Naive thymus-derived CD4-positive, alpha-beta T cell (primary cell): ENCODE results near the gene RAVER1. TPM values are rescaled to one million over a fixed set of nuclear protein-coding genes. Genes with fewer than 3 reads are reported as not detected.
A peak's percentile ranks its signal among the peaks of the same experiment; 100 is the strongest.

Experiments used
- ATAC-seq: fragments of 150-1000 bp; cut with Tn5 transposase; 2 replicates; pipeline ENCODE4 v1.10.0; 2021; ENCODE audit warnings: mild to moderate bottlenecking, moderate library complexity
- CTCF ChIA-PET: fragments of 350-600 bp; sonication (Branson Sonifier 250); formaldehyde crosslinking; loops from one replicate; lab custom pipeline; 2021; ENCODE audit warnings: antibody characterized with exemption; lab: Charles Lee
- POLR2A ChIA-PET: fragments of 350-600 bp; sonication (Branson Sonifier 250); formaldehyde crosslinking; loops from one replicate; lab custom pipeline; 2021; ENCODE audit warnings: antibody characterized with exemption, inconsistent platforms; lab: Charles Lee
- DNase-seq, 9 donors: peaks; one replicate each; pipeline versions ENCODE4 v3.0.0 to v3.0.0-alpha.2; 2020 to 2022; ENCODE audit warnings: mixed read lengths in 1 of 9
- H3K27ac ChIP-seq: one replicate; pipeline ENCODE4 v1.7.0; 2013; ENCODE audit warnings: mild to moderate bottlenecking, low read depth, low read length, moderate library complexity
- H3K27me3 ChIP-seq, 2 donors: one replicate each; pipeline ENCODE4 v1.7.0; 2013; ENCODE audit warnings: low read length in 2 of 2, mild to moderate bottlenecking in 2 of 2, moderate library complexity in 2 of 2; ENCODE audit not compliant: control insufficient read depth in 2 of 2, insufficient read depth in 2 of 2
- H3K36me3 ChIP-seq, 3 experiments: 1 replicate in 2 of 3; 2 replicates in 1 of 3; pipeline ENCODE4 v1.7.0; 2013; ENCODE audit warnings: low read length in 3 of 3, mild to moderate bottlenecking in 3 of 3, moderate library complexity in 1 of 3; ENCODE audit not compliant: insufficient read depth in 3 of 3, control insufficient read depth in 2 of 3
- H3K4me1 ChIP-seq, 2 donors: one replicate each; pipeline ENCODE4 v1.7.0; 2013; ENCODE audit warnings: low read length in 2 of 2, mild to moderate bottlenecking in 2 of 2, moderate library complexity in 1 of 2; ENCODE audit not compliant: control insufficient read depth in 2 of 2, insufficient read depth in 2 of 2
- H3K4me3 ChIP-seq: 2 replicates; pipeline ENCODE4 v1.7.0; 2013; ENCODE audit warnings: mild to moderate bottlenecking, low read length
- H3K9me3 ChIP-seq, 3 experiments: 1 replicate in 2 of 3; 2 replicates in 1 of 3; pipeline ENCODE4 v1.7.0; 2013; ENCODE audit warnings: low read length in 3 of 3; ENCODE audit not compliant: control insufficient read depth in 2 of 3
- H3K27ac Mint-ChIP-seq, 9 donors: one replicate each; pipeline ENCODE4 v1.8.0; 2020 to 2022; ENCODE audit warnings: mixed read lengths in 9 of 9, mild to moderate bottlenecking in 8 of 9, moderate library complexity in 5 of 9, inconsistent platforms in 2 of 9
- H3K27me3 Mint-ChIP-seq, 5 donors: one replicate each; pipeline ENCODE4 v1.8.0; 2021 to 2022; ENCODE audit warnings: mixed read lengths in 5 of 5, mild to moderate bottlenecking in 1 of 5
- H3K36me3 Mint-ChIP-seq, 5 donors: one replicate each; pipeline ENCODE4 v1.8.0; 2020 to 2022; ENCODE audit warnings: mixed read lengths in 5 of 5, mild to moderate bottlenecking in 3 of 5, inconsistent platforms in 1 of 5
- H3K4me1 Mint-ChIP-seq, 7 donors: one replicate each; pipeline ENCODE4 v1.8.0; 2020 to 2022; ENCODE audit warnings: mixed read lengths in 7 of 7, mild to moderate bottlenecking in 3 of 7, inconsistent platforms in 1 of 7
- H3K4me3 Mint-ChIP-seq, 10 donors: one replicate each; pipeline ENCODE4 v1.8.0; 2020 to 2022; ENCODE audit warnings: mild to moderate bottlenecking in 10 of 10, mixed read lengths in 10 of 10, moderate library complexity in 6 of 10, inconsistent platforms in 2 of 10
- H3K9me3 Mint-ChIP-seq, 11 donors: one replicate each; pipeline ENCODE4 v1.8.0; 2020 to 2022; ENCODE audit warnings: mixed read lengths in 11 of 11, mild to moderate bottlenecking in 4 of 11, inconsistent platforms in 1 of 11, moderate library complexity in 1 of 11
- intact Hi-C, 2 donors: fragments of 100-400 bp; cut with micrococcal nuclease; formaldehyde crosslinking; loops; one replicate each; pipeline ENCODE4 v1.15.1; 2023
- polyA plus RNA-seq, 2 donors: library from polyadenylated mRNA; unstranded; fragments of 300-500 nt; fragmentation: Illumina TruSeq; gene quantifications; one replicate each; pipeline ENCODE4 v1.2.3, GENCODE V29; 2021
- total RNA-seq, 6 experiments: library from RNA in 5 of 6; stranded (reverse) in 5 of 6; gene quantifications; 1 replicate in 5 of 6; 2 replicates in 1 of 6; pipeline ENCODE4 v1.2.3 and lab custom pipeline; 2021 to 2026

RAVER1 gene
- total and polyA plus RNA-seq, 7 experiments from 2014 or later, result 15.6 to 81.1 (median 49.6) TPM

DNA sequence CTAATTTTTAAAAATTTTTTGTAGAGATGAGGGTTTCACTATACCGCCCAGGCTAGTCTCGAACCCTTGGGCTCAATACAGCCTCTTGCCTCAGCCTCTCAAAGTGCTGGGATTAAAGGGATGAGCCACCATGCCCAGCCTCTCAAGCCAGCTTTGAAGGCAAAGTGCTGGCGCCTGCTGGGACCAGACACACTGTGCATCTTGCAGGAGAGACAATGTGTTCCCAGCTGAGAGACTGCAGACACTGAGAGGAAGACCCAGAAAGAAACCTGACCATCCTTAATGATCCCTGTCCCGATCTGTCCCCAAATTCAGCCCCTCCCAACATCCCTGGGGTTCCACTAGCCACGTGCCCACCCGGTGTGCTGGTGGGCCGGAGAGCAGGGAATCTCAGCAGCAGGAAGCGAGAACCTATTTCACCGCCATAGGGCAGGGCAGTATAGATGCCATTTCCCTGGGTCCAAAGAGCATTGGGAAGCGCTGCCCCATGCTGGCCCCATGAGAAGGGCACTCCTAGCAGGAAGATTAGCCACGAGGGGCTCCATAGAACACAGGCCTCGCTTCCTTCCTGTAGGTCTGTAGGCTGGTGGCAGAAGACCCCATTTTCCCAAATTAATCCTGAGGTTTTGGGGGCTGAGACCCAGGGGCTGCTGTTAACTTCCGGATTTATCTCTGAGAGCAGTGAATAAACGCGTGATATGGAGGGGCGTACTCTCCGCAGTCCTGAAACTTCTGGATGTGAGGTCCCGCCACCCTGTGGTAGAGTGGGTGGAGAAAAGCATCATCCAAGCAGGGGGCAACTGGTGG, 968 bp downstream of the RAVER1 start:
- Mint-ChIP-seq H3K9me3 (peaks cover 0 to 2% (median 0%) of the 10 kb centered on the region in 11 donors), H3K27ac (peak overlapping the region; percentile 85 to 97 (median 95)), H3K4me1 (peaks cover 6 to 46% (median 32%) of the 10 kb centered on the region in 7 donors), H3K4me3 (peak overlapping the region; percentile 89 to 98 (median 93)), H3K27me3 (no peaks in the 10 kb centered on the region), H3K36me3 (peaks cover 0 to 24% (median 0%) of the 10 kb centered on the region in 5 donors)
- POLR2A ChIA-PET, result interaction anchor here (1.7 to 2.5 kb wide), 5 partner anchors 9 to 61 kb away, joined by 4 to 11 read pairs (median 8); partner anchors contain the start of genes FDX2, ICAM1 and TYK2
- Histone ChIP-seq H3K9me3 (no peaks in the 10 kb centered on the region), H3K27ac (peak overlapping the region; percentile 91), H3K4me1 (peaks cover 17 to 30% of the 10 kb centered on the region in 2 donors), H3K36me3 (peaks cover 4 to 75% (median 18%) of the 10 kb centered on the region in 3 experiments), H3K27me3 (no peaks in the 10 kb centered on the region), H3K4me3 (peak overlapping the region; percentile 89)
- intact Hi-C loops, result loop anchor here (2.0 to 5.0 kb wide), 7 partner anchors 16 to 628 kb away; partner anchors contain the start of genes CDC37 (in 1 of the 2), CDKN2D (in 1 of the 2), FDX2 (in 1 of the 2) and ICAM1 (in 1 of the 2)
- CTCF ChIA-PET, result interaction anchor here (0.6 kb wide), 1 partner anchor 25 kb away, joined by 4 read pairs; no protein-coding TSS in a partner anchor
- DNase-seq (no peak), ATAC-seq (no peak)

DNA sequence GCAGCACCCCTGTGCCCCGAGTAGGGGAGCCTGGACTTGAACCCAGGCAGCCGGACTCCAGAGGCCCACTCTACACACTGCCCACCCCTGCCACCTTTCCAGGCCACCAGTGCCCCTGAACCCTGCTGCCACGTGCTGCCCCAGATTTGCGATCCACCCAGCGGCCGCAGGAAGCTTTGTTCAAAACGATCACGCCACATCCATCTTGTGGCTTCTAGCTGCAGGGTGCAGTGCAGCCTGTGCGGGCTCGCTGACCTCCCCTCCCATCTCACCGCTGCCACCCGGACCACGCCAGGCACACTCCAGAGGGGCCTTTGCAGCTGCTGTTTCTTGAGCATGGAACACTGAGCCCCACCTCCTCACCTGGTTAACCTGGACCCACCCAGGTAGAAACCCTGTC, 3.8 kb downstream of the RAVER1 start:
- peaks cover 0 to 20% (median 0%) of the 10 kb centered on the region in 5 donors for H3K36me3 Mint-ChIP-seq

DNA sequence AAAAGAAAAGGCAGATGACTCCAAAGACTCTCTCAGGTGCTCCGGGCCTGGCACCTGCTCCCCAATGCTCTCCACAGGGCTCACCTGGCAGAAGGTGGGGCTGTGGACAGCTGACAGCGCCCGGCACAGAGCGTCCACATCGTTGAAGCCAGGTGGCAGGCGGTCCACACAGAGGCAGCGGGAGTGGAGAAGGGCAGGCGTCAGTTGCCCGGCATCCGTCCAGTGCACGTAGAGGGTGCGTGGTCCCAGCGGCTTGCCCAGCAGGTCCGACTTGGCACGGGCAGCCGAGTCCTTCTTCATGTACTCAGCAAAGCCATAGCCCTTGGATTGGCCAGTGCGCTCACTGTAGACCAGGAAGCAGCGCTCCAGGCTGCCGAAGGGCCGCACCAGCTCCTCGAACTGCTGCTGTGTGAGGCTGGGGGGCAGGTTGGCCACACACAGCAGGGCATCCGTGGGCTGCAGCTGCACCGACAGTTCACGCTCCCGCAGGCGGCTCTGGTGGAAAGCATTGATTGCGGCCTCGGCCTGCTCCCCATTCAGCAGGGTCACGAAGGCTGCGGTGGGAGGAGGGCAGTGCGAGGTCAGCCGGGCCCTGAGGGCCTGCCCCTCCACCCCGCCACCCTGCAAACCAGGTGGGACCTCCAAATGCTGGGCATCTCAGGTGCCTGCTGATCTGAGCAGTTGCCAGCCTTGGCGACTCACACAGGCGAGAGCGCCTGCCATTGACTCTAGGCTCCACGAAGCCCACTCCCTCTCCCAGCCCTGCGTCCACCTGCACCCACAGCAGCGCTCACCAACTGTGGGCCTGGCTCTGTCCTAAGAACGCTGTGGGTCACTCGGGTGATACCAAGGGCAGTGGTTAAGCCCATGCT, 4.5 kb downstream of the RAVER1 start:
- intact Hi-C loops, result no loop called here
- Mint-ChIP-seq H3K4me1 (peaks cover 6 to 32% (median 21%) of the 10 kb centered on the region in 7 donors), H3K9me3 (peaks cover 0 to 2% (median 0%) of the 10 kb centered on the region in 11 donors), H3K27ac (no peak overlapping the region), H3K4me3 (no peak overlapping the region), H3K27me3 (no peaks in the 10 kb centered on the region), H3K36me3 (peaks cover 0 to 20% (median 0%) of the 10 kb centered on the region in 5 donors)
- peaks cover 12 to 18% of the 10 kb centered on the region in 2 donors for H3K4me1 ChIP-seq
- H3K4me3 ChIP-seq, result no peak overlapping the region
- H3K27me3 ChIP-seq, result no peaks in the 10 kb centered on the region
- peaks cover 4 to 86% (median 31%) of the 10 kb centered on the region in 3 experiments for H3K36me3 ChIP-seq
- CTCF ChIA-PET, result interaction anchor here (0.8 kb wide), 1 partner anchor 10 kb away, joined by 3 read pairs; no protein-coding TSS in a partner anchor
- no peak for DNase-seq
- no peak overlapping the region for H3K27ac ChIP-seq
- no peaks in the 10 kb centered on the region for H3K9me3 ChIP-seq
- ATAC-seq, result no peak
- POLR2A ChIA-PET, result no interaction called here

More for the DNA sequence above, 3.8 kb downstream of the RAVER1 start:
- no peaks in the 10 kb centered on the region for H3K27me3 ChIP-seq
- peaks cover 17 to 24% of the 10 kb centered on the region in 2 donors for H3K4me1 ChIP-seq
- ATAC-seq (no peak), DNase-seq (no peak)
- ChIA-PET POLR2A (interaction anchor here (0.8 kb wide), 1 partner anchor 502 kb away, joined by 3 read pairs; the partner anchor contains the start of gene UBL5), CTCF (interaction anchor here (0.7 to 0.8 kb wide), 2 partner anchors 11 to 59 kb away, joined by 3 to 5 read pairs; no protein-coding TSS in a partner anchor)
- Mint-ChIP-seq H3K4me3 (no peak overlapping the region), H3K27me3 (no peaks in the 10 kb centered on the region), H3K9me3 (peaks cover 0 to 2% (median 0%) of the 10 kb centered on the region in 11 donors), H3K27ac (no peak overlapping the region), H3K4me1 (peaks cover 6 to 37% (median 28%) of the 10 kb centered on the region in 7 donors)
- intact Hi-C loops, result no loop called here
- H3K27ac ChIP-seq, result no peak overlapping the region
- no peaks in the 10 kb centered on the region for H3K9me3 ChIP-seq
- H3K36me3 ChIP-seq, result peaks cover 4 to 84% (median 29%) of the 10 kb centered on the region in 3 experiments
- no peak overlapping the region for H3K4me3 ChIP-seq

DNA sequence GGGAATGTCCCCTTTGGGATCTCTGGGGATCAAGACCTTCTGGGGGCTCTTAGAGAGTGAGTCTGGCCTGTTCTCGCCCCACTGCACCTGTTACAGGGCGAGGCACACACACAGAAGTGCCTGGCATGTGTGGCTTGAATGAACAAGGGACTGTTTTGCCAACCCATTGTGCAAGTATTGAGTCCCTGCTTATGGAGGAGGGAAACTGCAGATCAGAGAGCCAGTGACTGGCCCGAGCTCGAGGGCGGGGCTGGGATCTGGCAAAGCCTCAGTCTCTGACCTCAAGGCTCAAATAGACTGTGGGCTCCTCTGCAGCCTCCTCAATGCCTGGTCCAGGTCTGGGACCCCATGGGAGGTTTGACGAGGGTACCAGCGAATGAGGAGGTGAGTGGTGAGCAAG, 5.5 kb downstream of the RAVER1 start:
- H3K4me1 Mint-ChIP-seq, result peaks cover 5 to 22% (median 12%) of the 10 kb centered on the region in 7 donors
- no peak overlapping the region for H3K27ac Mint-ChIP-seq
- ChIA-PET POLR2A (no interaction called here), CTCF (no interaction called here)
- H3K9me3 Mint-ChIP-seq, result peaks cover 0 to 2% (median 0%) of the 10 kb centered on the region in 11 donors
- Histone ChIP-seq H3K9me3 (no peaks in the 10 kb centered on the region), H3K4me1 (peaks cover 10 to 15% of the 10 kb centered on the region in 2 donors), H3K27me3 (no peaks in the 10 kb centered on the region), H3K36me3 (peaks cover 4 to 90% (median 31%) of the 10 kb centered on the region in 3 experiments), H3K27ac (no peak overlapping the region), H3K4me3 (no peak overlapping the region)
- H3K36me3 Mint-ChIP-seq, result peaks cover 0 to 13% (median 0%) of the 10 kb centered on the region in 5 donors
- DNase-seq (no peak), ATAC-seq (no peak)
- no peaks in the 10 kb centered on the region for H3K27me3 Mint-ChIP-seq
- H3K4me3 Mint-ChIP-seq, result peak overlapping the region in 1 of 10 donors; percentile 37
- intact Hi-C loops, result no loop called here

DNA sequence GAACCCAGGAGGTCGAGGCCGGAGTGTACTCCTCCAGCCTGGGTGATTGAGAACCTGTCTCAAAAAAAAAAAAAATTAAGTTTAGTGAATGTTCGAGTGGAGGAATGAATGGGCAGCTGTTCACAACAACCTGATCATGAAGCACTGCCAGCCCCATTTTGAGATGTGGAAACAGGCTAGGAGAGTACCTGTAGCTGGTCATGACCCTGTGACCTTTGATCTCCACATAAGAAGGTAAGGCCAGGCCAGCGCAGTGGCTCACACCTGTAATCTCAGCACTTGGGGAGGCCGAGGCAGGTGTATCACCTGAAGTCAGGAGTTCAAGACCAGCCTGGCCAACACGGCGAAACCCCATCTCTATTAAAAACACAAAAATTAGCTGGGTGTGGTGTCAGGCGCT, 7.6 kb downstream of the RAVER1 start:
- DNase-seq, result no peak
- Histone ChIP-seq H3K36me3 (peaks cover 4 to 99% (median 31%) of the 10 kb centered on the region in 3 experiments), H3K27ac (no peak overlapping the region), H3K27me3 (no peaks in the 10 kb centered on the region), H3K4me3 (no peak overlapping the region), H3K4me1 (no peaks in the 10 kb centered on the region), H3K9me3 (no peaks in the 10 kb centered on the region)
- no peak for ATAC-seq
- H3K4me1 Mint-ChIP-seq, result peaks cover 0 to 9% (median 3%) of the 10 kb centered on the region in 7 donors
- no peaks in the 10 kb centered on the region for H3K9me3 Mint-ChIP-seq
- H3K27ac Mint-ChIP-seq, result no peak overlapping the region
- ChIA-PET CTCF (interaction anchor here (1.2 kb wide), 1 partner anchor 40 kb away, joined by 5 read pairs; no protein-coding TSS in a partner anchor), POLR2A (interaction anchor here (1.0 kb wide), 1 partner anchor 12 kb away, joined by 3 read pairs; no protein-coding TSS in a partner anchor)
- no peaks in the 10 kb centered on the region for H3K27me3 Mint-ChIP-seq
- peaks cover 5 to 13% (median 5%) of the 10 kb centered on the region in 5 donors for H3K36me3 Mint-ChIP-seq
- intact Hi-C loops, result no loop called here
- no peak overlapping the region for H3K4me3 Mint-ChIP-seq
